NCI-H2196 treated with DMSO at 0.1 percent for 48 hours (cell line): ENCODE data around the gene AKAP7.
"Not testable (repeated sequence)": the region's sequence is repeated elsewhere in the genome, so short reads cannot be mapped to it uniquely, and the experiment has no call there.

Source experiments
- DNase-seq: peaks from one replicate; lab custom pipeline; 2025; ENCODE audit not compliant: unreplicated experiment; lab: John Stamatoyannopoulos, UW

Gene AKAP7

DNA sequence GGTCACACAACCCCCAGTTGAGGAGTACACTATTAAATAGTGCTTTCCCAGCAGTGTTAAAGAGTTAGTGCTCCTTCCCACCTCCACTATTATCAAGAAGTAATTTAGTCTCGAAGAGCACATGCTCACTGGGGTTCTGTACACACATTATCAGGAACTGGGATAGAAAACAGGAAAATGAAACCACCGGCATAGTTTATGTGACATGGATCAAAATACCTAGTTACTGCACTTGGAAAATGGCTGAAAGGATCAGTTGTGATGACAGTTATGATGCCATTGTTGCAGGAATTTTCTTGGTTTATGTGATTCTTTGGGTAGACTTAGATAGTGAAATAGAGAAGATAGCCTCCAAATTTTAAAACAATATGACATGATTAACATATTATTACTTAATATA lies 152.9 kb downstream of the AKAP7 start:
- no peak for DNase-seq

DNA sequence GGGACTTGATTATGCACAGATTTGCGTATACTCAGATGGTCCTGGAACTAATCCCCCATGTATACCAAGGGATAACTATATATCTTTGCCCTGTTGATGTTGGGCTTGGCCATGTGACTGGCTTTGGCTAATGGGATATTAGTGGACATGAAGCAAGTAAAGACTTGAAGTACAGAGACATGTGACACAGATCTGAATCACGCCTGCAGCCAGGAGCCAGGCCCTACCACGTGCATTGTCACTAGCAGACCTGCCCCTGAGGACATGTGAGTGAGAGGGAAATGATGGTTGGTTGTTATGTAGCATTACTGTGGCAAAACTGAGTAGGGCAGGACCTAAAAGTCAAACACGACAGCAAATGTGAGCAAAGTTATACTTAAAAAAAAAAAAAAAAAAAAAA lies 155.7 kb downstream of the AKAP7 start:
- DNase-seq, result no peak

DNA sequence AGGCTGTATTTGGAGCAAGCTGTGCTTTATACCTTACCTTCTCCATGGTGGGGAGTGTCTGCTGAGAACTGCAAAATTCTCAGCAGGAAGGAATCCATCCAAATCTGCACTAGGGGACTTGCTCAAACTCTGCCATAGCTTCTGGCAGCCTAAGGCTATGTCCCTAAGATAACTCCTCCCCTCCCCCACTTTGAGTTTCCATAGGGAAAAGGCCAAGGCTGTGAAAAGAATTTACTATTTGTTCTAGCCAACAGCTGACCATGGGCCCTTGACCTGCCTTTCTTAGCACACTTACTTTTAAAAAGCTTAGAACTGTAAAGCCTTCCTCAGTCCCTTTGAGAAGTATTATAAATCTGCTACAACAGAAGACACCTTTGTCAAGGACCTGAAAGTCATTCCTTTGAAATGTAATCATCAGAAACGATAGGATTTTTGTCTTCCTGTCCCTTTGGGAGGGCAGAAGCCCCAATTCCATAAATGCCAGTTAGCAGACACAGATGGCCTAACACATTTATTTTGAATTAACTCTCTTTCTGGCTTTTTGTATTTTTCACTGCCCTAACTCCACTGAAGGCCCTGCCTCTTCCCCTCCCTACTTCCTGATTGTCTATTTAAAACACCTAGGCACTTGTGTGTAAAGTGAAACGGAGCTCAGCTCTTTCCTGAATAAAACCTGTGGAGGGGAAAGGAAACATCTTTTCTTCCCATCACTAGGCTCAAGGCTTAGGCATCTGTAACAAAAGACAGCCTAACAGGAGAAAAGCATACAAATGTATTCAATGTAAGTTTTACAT lies 157.1 kb downstream of the AKAP7 start:
- no peak for DNase-seq

DNA sequence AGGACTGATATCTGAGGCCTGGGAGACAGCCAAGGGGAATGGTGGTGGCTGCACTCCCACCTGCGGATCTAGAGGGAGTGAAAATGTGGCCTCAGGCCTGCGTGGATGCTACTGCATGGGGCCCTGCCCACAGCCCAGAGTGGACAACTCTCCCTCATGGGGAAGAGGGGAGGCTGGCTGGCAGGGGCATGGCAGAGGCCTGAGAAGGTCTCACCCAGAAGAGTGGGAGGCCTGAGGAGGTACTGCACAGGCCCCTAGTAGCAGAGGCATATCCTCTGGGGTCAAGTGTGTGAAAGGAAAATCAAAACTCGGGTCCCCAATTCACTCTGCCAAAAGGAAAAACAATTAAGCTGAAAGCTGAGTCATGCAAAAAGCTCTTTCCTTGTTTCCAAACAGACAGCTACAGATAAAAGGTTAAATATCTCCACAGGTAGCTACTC lies 158.2 kb downstream of the AKAP7 start:
- no peak for DNase-seq

DNA sequence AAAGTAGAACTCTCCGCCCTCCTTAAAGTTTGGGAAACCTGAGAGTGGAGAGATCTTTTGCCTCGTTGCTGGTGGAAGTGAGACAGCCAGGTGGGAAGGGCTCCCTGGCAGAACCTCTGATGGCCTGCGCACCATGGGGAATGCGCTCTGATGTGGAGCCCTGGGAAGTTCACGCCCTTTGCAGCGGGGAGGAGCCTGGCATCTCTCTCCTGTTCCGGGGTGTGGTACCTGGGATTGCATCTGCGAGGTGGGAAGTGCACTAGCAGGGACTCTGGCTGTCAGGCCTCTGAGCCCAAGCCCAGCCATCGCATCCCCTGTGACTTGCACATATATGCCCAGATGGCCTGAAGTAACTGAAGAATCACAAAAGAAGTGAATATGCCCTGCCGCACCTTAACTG lies 159.8 kb downstream of the AKAP7 start:
- DNase-seq, result no peak

DNA sequence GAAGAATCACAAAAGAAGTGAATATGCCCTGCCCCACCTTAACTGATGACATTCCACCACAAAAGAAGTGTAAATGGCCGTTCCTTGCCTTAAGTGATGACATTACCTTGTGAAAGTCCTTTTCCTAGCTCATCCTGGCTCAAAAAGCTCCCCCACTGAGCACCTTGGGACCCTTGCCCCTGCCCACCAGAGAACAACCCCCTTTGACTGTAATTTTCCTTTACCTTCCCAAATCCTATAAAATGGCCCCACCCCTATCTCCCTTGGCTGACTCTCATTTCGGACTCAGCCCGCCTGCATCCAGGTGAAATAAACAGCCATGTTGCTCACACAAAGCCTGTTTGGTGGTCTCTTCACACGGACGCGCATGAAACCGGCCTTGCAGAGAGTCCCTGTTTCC lies 165.6 kb downstream of the AKAP7 start:
- not testable (repeated sequence) for DNase-seq

DNA sequence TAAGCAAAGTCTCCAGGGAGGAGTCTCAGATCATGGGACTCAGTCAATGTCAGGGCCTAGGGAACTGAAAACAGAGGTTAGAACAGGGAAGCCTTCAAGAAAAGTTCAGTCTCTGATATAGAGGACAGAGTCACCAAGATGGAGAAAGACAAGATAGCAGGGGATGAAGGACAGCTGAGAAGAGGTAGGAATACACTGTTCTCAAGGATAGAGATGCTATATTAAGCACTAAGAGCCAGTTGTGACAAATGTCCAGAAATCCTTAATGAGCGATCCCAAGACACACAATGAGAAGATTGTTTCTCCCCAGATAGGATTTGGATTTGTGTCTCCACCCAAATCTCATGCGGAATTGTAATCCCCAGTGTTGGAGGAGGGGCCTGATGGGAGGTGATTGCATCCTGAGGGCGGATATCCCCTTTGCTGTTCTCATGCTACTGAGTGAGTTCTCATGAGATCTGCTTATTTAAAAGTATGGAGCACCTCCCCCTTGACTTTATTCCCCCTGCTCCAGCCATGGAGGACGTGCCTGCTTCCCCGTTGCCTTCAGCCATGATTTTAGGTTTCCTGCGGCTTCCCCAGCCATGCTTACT lies 168.2 kb downstream of the AKAP7 start:
- DNase-seq, result no peak

DNA sequence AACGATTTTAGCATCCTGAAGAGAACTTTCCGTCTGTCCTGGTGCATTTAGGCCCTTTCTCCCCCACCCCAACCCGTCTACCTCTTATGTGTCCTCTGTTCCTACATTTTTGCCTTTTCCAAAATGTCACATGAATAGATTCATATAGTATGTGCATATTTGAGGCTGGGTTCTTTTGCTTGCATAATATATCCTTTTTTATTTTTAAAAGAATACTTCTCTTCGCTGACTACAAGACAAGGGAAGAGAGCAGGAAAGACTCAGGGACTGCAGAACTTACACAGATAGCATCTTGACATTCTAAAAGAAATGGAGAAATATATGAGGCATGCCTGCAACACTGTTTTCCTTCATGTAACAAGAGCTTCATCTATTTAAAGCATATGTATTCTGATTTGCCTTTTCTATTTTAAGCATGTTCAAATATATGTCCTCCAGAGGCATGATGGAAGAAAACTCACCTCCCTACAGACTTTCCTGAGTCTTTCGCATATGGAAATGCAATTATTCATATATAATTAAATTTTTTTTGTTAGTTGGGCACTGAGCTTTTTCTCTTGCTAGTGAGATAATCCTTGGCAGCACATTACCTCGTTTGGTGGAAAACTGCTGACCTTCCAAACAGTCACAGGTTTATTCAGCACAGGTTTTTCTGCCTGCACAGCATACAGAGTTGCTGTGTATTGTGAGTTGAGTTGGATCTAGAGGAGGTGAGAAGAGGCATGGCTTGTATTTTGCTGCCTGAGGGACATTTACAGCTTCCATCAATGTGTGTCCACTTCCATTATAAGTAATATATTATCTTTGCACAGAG lies 170.0 kb downstream of the AKAP7 start:
- DNase-seq, result no peak

DNA sequence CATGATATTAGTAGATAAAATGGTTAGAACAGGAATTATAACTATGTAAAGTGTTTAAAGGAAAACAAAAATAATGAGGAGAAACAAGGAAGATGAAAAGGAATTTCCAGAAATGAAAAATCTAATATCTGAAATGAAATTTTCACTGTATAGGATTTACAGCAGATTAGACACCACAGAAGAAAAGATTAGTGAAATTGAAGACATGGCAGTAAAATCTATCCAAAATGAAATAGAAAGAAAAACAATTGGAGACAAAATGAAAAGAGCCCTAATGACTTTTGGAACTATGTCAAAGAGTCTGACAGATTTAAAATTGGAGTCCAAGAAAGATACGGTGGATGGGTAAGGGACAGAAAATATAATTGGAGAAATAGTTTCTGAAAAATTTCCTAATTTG lies 174.2 kb downstream of the AKAP7 start:
- DNase-seq, result no peak

DNA sequence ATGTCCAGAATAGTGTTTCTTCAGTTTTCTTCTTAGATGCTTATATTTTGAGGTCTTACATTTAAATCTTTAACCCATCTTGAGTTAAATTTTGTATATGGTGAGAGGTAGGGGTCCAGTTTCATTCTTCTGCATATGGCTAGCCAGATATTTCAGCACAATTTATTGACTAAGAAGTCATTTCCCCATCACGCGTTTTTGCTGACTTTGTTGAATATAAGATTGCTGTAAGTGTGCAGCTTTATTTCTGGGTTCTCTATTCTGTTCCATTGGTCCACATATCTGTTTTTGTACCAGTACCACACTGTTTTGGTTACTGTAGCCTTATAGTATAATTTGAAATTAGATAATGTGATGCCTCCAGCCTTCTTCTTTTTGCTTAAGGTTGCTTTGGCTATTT lies 179.6 kb downstream of the AKAP7 start:
- DNase-seq, result no peak

DNA sequence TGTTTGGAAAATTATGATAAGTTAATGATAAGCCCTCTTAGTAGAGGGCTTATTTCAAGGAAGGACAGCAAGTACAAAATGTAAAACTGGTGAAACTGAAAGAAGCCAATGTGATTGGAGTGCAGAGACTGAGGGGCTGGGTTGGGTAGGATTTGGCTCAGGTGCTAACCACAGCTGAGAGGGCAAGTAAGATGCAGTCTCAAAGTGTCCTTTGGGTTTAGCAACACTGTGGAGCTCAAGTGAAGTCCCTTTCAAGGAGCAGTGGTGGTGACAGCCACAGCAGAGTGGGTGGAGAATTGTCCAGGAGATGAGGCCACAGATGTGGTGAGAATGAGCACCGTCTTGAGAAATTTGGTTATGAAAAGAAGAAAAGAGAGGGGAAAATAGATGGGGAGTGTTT lies 181.4 kb downstream of the AKAP7 start:
- no peak for DNase-seq

DNA sequence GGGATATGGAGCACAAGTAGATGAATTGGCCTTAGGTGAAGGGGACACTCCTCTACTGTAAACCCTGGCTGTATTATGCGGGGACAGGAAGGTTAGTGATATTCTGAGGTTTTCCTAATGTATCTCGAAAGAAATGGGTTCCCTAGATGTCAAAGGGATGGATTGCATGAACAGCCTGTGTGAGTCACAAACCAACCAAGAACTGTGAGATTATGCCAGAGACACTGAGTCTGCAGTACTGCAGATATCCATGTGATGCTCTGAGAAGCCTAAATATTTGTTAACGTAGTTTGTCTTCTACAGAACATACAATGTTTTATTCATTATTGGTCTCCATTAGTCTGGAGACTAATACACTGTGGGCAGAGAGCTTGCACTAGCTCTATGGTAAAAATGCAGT lies 182.2 kb downstream of the AKAP7 start:
- DNase-seq, result no peak

DNA sequence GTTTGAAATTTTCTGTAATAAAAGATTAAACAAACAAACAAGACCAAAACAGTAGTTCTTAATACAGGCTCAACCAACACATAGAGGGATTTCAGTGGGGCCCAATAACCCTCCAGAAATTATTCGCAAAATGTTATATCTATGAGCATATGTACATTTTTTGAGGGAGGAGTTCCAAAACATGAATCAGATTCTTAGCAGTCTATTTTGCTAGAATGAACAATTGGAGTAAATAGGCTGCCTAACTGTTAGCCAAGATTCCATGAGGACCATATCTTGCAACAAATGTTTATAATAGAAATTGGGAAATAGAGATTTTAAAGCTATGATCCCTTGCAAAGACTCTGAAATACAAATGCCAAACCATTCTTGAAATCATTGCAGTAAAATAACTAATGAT lies 186.3 kb downstream of the AKAP7 start:
- DNase-seq, result no peak

DNA sequence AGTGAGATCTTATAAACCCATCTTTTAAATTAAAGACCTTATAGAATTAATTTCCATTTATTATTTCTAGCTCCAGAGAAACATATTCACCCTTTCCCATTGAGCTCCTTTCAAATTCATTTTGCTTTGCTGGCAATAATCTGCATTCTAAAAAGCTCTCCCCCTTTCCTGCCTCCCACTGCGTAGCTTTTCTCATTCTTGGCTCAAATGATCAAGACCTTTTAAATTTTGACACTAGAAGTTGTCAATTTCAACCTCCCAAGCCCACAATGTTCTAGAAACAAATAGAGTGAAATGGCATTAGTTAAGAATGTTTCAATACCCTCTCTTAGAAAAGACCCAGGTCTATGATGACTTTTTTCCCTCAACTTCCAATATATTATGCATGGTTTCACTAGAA lies 186.9 kb downstream of the AKAP7 start:
- DNase-seq, result no peak

DNA sequence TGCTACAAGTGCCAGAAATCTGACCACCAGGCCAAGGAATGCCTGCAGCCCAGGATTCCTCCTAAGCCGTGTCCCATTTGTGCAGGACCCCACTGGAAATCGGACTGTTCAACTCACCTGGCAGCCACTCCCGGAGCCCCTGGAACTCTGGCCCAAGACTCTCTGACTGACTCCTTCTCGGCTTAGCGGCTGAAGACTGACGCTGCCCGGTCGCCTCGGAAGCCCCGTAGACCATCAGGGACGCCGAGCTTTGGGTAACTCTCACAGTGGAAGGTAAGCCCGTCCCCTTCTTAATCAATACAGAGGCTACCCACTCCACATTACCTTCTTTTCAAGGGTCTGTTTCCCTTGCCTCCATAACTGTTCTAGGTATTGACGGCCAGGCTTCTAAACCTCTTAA lies 190.4 kb downstream of the AKAP7 start:
- not testable (repeated sequence) for DNase-seq

DNA sequence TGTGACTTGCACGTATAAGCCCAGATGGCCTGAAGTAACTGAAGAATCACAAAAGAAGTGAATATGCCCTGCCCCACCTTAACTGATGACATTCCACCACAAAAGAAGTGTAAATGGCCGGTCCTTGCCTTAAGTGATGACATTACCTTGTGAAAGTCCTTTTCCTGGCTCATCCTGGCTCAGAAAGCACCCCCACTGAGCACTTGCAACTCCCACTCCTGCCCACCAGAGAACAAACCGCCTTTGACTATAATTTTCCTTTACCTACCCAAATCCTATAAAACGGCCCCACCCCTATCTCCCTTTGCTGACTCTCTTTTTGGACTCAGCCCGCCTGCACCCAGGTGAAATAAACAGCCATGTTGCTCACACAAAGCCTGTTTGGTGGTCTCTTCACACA lies 193.5 kb downstream of the AKAP7 start:
- not testable (repeated sequence) for DNase-seq

DNA sequence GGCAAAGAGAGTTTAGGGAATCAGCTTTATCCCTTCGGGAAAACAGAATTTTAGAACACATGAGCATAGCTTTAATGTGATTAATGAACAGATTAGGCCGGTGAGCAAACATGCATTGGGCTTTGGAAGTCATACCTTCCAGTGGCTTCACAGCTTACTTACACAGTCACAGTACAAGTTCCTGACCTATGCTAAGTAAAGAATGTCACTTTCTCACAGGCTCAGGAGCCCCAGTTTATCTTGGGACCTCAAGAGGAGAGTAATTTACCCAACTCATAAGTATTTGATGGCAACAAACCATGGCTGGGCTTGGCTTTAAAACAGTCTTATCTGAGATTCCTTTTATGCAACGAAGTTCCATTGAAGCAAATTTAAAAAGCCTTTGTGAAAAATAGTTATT lies 195.9 kb downstream of the AKAP7 start:
- DNase-seq, result no peak

DNA sequence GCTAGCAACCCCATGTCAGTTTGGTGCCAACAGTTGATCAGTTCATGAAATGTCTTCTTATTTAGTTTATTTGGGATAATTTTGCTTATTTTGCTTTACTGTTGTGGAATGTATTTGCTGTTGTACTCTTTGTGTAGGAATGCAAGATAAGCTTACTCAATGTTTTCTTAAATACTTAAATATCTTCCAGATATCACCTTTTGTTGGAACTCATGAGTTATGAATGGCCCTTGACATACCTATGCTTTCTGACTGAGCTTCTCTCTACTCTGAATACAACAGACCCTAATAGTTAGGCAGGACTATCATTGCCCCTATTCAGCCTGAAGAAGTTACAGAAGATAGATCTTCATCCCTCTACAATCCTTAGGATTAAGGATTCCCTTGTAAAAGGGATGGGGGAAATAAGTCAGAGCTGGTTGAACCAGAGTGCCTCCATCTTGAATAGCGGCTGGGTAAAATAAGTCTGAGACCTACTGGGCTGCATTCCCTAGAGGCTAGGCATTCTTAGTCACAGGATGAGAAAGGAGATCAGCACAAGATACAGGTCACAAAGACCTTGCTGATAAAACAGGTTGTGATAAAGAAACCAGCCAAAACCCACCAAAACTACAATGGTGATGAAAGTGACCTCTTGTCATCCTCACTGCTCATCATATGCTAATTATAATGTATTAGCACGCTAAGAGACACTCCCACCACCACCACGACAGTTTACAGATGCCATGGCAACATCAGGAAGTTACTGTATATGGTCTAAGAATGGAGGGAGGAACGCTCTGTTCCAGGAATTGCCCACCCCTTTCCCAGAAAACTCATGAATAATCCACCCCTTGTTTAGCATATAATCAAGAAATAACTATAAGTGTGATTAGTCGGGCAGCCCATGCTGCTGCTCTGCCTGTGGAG lies 196.9 kb downstream of the AKAP7 start:
- DNase-seq, result no peak
